Measurements from ENCODE around the gene DDX39B. TPM values are rescaled to one million over a fixed set of nuclear protein-coding genes. Genes with fewer than 3 reads are reported as not detected.

Gene DDX39B
- total and polyA plus RNA-seq, 2 of the 8 experiments (the other 6 are each of a cell fraction or from before 2014, with no cell fraction given), result 780 to 1,164 TPM

- Histone ChIP-seq H3K4me1 (replicated peaks in 1 of 4; ENCODE audit: control insufficient read depth in 3 of 4, insufficient read depth in 4 of 4, low read length in 3 of 4) (no peaks in the 10 kb centered on the region), H4K8ac (ENCODE audit: extremely low read depth, insufficient read depth, low read length) (no peak overlapping the region), H3K4me3 (ENCODE audit: extremely low read depth in 1 of 4, insufficient read depth in 2 of 4, low read depth in 3 of 4, low read length in 4 of 4) (no peak overlapping the region), H3K23me2 (ENCODE audit: low read depth, low read length) (no peaks in the 10 kb centered on the region), H2BK5ac (ENCODE audit: low read depth, low read length) (no peak overlapping the region), H3K9me3 (ENCODE audit: insufficient read depth in 2 of 2, low read depth in 1 of 2, low read length in 1 of 2) (no peaks in the 10 kb centered on the region), H3K23ac (ENCODE audit: insufficient read length) (no peak overlapping the region), H4K5ac (ENCODE audit: insufficient read length, low read depth, low read length) (no peak overlapping the region), H3K56ac (replicated peaks; ENCODE audit: insufficient read length, low read depth, low read length) (no peak overlapping the region), H2AK5ac (ENCODE audit: low read depth, low read length) (no peak overlapping the region), H3K36me3 (ENCODE audit: control insufficient read depth in 2 of 4, insufficient read depth in 4 of 4, low read length in 3 of 4) (peaks cover 2 to 15% (median 5%) of the 10 kb centered on the region in 4 experiments; a peak in 5 of 8 replicates), H2BK120ac (replicated peaks; ENCODE audit: low read depth, low read length) (no peak overlapping the region), H3K4ac (replicated peaks; ENCODE audit: insufficient read length, low read depth, low read length) (no peak overlapping the region), H2BK12ac (ENCODE audit: low read depth, low read length) (no peak overlapping the region), H4K91ac (replicated peaks; ENCODE audit: insufficient read length, low read length) (no peak overlapping the region), H2BK15ac (ENCODE audit: low read length) (no peak overlapping the region), H4K20me1 (replicated peaks in 1 of 2; ENCODE audit: control insufficient read depth in 1 of 2, insufficient read depth in 2 of 2, low read length in 2 of 2) (no peaks in the 10 kb centered on the region), H3K79me1 (ENCODE audit: low read depth, low read length) (no peaks in the 10 kb centered on the region), H3K27me3 (replicated peaks in 1 of 4; ENCODE audit: control insufficient read depth in 3 of 4, extremely low read depth in 1 of 4, insufficient read depth in 3 of 4, low read length in 3 of 4) (no peaks in the 10 kb centered on the region), H3K18ac (ENCODE audit: extremely low read depth, low read length) (no peak overlapping the region), H3K4me2 (ENCODE audit: insufficient read depth in 1 of 2, low read depth in 2 of 2, low read length in 2 of 2) (no peak overlapping the region), H2BK20ac (ENCODE audit: low read length) (no peak overlapping the region), H3K27ac (ENCODE audit: low read depth, low read length) (no peak overlapping the region), H3K9ac (replicated peaks in 1 of 4; ENCODE audit: extremely low read depth in 1 of 4, low read depth in 3 of 4, low read length in 3 of 4) (no peak overlapping the region), H3K14ac (ENCODE audit: insufficient read length) (no peak overlapping the region), H3K79me2 (ENCODE audit: control insufficient read depth in 1 of 2, insufficient read depth in 2 of 2, low read length in 2 of 2) (no peaks in the 10 kb centered on the region), H2AFZ (ENCODE audit: low read length) (no peak overlapping the region)
- no peak for DNase-seq (ENCODE audit: low read depth in 1 of 2, low spot score in 2 of 2)
- ChIA-PET CTCF (ENCODE audit: partially characterized antibody) (interaction anchor here (2.1 to 24.7 kb wide), 4 partner anchors 22 to 43 kb away, joined by 6 to 613 read pairs (median 17); partner anchors contain the start of genes LST1, LTB and NCR3), POLR2A (ENCODE audit: partially characterized antibody) (interaction anchor here (2.2 to 10.9 kb wide), 4 partner anchors 9 to 20 kb away, joined by 10 to 110 read pairs (median 20); partner anchors contain the start of genes DDX39B, LTB and TNF)
- 96% methylated on average over 5 of the region's 8 CpGs; no CpG with 5 or more reads in 1 of the 2 experiments for WGBS, 2 experiments (ENCODE audit: extremely low coverage in 1 of 2, insufficient coverage in 1 of 2, insufficient read length in 1 of 2, insufficient replicate concordance in 2 of 2, low coverage in 1 of 2, low lambda C conversion rate in 2 of 2, missing lambda C conversion rate in 1 of 2)
- FAIRE-seq, result no peak
- no peak for TF ChIP-seq CEBPB (IDR thresholded peaks at IDR 0.05; ENCODE audit: low read depth, low read length)
- no peak for TF ChIP-seq SAP30 (IDR thresholded peaks at IDR 0.05; ENCODE audit: insufficient read depth, insufficient replicate concordance, low read length)
- no peak for TF ChIP-seq RFX5 (IDR thresholded peaks at IDR 0.05; ENCODE audit: borderline replicate concordance, low read depth, low read length)
- TF ChIP-seq HDAC2 (IDR thresholded peaks at IDR 0.05; ENCODE audit: borderline replicate concordance in 1 of 2, low read depth in 2 of 2, low read length in 2 of 2), result no peak
- no peak for TF ChIP-seq RAD21 (IDR thresholded peaks at IDR 0.05 in 1 of 2, conservative IDR thresholded peaks at IDR 0.05 in 1 of 2; ENCODE audit: low read depth in 2 of 2, low read length in 2 of 2)
- no peak for TF ChIP-seq GABPA (IDR thresholded peaks at IDR 0.05; ENCODE audit: borderline replicate concordance, insufficient read depth, low read length)
- no peak for TF ChIP-seq MAFK (IDR thresholded peaks at IDR 0.05; ENCODE audit: low read depth, low read length)
- TF ChIP-seq NRF1 (IDR thresholded peaks at IDR 0.05; ENCODE audit: low read depth, low read length), result no peak
- TF ChIP-seq JUN (IDR thresholded peaks at IDR 0.05; ENCODE audit: low read depth, low read length), result no peak
- TF ChIP-seq SIN3A (conservative IDR thresholded peaks at IDR 0.05 in 1 of 2, IDR thresholded peaks at IDR 0.05 in 1 of 2; ENCODE audit: low read depth in 1 of 2, low read length in 2 of 2), result no peak
These were observed 16.5 kb upstream of the DDX39B start for GRCh38 chr6:31558318-31558625.

All from H1 (cell line).